CD4-positive, alpha-beta T cell treated with Interleukin-12 subunit alpha and Interleukin-12 subunit beta, for 1 hour (primary cell): ENCODE measurements around the gene SKIL.
"Not testable (repeated sequence)": the region's sequence is repeated elsewhere in the genome, so short reads cannot be mapped to it uniquely, and the experiment has no call there.

Experiments used
- DNase-seq: peaks from one replicate; pipeline ENCODE4 v3.0.0-alpha.2; 2020

Gene SKIL, protein sequence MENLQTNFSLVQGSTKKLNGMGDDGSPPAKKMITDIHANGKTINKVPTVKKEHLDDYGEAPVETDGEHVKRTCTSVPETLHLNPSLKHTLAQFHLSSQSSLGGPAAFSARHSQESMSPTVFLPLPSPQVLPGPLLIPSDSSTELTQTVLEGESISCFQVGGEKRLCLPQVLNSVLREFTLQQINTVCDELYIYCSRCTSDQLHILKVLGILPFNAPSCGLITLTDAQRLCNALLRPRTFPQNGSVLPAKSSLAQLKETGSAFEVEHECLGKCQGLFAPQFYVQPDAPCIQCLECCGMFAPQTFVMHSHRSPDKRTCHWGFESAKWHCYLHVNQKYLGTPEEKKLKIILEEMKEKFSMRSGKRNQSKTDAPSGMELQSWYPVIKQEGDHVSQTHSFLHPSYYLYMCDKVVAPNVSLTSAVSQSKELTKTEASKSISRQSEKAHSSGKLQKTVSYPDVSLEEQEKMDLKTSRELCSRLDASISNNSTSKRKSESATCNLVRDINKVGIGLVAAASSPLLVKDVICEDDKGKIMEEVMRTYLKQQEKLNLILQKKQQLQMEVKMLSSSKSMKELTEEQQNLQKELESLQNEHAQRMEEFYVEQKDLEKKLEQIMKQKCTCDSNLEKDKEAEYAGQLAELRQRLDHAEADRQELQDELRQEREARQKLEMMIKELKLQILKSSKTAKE

DNA sequence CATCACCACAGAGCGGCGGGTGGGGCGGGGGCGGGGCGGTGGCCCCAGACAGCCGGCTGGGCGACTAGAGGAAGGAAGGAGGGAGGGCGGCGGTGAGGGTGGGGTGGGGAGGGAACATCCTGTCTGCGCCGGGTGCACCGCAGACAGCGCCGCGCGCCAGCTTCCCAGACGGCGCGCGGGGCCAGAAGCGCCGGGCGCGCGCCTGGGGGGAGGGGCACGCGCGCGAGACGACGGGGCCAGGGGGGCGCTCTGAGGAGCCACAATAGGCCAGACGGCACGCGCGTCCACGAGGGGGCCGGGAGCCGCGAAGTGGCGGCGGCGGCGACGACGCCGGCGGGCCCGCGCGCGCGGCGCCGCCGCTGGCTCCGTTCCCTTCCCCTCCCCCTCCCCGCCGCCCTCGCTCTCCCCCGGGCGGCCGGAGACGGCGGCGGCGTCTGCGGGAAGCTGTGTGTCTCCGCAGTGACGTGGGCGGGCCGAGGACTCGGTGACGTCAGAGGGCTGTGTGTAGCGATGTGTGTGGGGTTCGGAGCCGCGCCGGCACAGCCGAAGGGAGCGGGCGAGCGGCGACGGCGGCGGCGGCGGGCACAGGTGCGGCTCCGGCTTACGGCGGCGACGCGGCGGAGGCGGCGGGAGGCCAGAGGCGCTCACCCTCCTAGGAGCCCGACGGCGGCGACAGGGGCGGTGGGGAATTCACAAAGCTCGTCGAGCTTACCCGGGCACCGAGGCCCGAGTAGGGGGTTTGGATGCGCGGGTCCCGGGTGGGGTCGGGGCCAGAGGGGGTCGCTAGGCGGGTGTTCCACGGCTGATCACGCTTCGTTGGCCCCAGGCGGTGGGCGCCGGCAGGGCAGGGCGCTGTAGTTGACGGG lies at the start of gene SKIL:
Gene SKIL (plus strand): TSS at position 540 of the 866 bp plus-strand sequence. CDS start 2,617 bp downstream, outside the sequence.
- DNase-seq: peak; percentile 98

DNA sequence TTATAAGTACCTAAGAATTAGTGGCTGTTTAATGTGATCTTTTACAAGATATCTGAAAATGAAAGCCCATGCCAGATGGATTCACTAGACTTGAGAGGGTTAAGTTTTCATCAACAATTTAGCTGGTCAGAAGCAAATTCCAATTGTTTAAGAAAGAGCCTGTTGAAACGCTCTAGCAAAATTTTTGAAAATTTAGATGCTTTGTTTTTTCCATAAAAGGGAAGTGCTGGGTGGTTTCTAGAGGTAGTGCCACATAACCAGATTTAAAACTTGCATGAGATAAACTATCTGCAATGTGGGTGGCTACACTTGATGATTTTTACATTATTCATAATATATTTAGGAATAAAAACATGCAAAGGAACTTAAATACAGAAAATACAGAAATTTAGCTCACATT lies 48.5 kb upstream of the SKIL start:
- DNase-seq: no peak

DNA sequence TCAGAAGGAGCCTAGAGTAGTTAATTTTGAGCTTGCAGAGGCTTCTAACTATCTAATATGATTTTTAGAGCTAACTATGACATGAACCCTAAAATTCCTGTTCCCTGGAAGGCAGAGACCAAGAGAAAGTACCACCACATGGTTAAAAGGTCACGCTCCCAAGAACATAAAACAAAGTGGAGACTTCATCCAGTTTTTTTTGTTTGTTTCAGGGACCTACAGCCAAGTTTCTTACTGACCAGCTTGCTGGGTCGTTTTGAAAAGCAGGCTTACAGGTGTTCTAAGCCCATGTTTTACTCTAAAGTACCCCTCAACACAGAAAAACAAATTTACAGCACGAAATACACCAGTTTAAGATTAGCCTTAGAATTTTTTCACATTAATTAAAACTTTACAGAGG lies 39.6 kb upstream of the SKIL start:
- no peak for DNase-seq

- DNase-seq: no peak
Observed at GRCh38 chr3:170320461-170321121, 36.9 kb upstream of the SKIL start.

GRCh38 chr3:170321321-170322034 lies 36.0 kb upstream of the SKIL start:
- DNase-seq: no peak

- no peak for DNase-seq
Observed at GRCh38 chr3:170322566-170323269, 34.8 kb upstream of the SKIL start.

DNA sequence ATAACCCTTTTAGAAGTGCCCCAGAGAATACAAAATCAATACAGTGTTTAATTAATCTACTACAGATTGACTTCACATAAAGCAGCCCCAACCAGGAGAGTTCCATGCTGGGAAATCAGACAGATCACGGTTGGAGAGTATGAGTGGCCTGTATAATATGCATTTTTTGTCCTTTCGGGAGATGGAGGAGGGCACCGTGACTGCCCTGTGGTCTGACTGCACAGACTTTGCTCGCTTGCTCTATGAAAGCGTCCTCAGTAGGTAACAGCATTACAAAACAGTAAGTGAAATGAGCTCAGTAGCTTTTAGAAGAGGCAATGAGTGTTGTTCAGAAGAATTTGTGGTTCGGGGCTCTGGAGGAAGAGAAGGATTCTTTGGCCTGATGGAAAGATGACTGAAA lies 34.2 kb upstream of the SKIL start:
- DNase-seq: no peak

- no peak for DNase-seq
Observed at GRCh38 chr3:170324962-170325361, 32.6 kb upstream of the SKIL start.

- DNase-seq: no peak
Observed at GRCh38 chr3:170327040-170327808, 30.3 kb upstream of the SKIL start.

DNA sequence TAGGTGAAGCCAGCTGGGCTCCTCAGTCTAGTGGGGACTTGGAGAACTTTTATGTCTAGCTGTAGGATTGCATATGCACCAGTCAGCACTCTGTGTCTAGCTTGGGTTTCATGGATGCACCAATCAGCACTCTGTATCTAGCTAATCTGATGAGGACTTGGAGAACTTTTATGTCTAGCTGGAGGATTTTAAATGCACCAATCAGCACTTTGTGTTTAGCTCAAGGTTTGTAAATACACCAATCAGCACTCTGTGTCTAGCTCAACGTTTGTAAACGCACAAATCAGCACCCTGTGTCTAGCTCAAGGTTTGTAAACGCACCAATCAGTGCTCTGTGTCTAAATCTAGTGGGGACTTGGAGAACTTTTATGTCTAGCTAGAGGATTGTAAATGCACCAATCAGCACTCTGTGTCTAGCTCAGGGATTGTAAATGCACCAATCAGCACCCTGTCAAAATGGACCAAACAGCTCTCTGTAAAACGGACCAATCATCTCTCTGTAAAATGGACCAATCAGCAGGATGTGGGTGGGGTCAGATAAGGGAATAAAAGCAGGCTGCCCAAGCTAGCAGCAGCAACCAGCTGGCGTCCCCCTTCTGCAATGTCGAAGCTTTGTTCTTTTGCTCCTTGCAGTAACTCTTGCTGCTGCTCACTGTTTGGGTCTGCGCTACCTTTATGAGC lies 29.5 kb upstream of the SKIL start:
- not testable (repeated sequence) for DNase-seq

DNA sequence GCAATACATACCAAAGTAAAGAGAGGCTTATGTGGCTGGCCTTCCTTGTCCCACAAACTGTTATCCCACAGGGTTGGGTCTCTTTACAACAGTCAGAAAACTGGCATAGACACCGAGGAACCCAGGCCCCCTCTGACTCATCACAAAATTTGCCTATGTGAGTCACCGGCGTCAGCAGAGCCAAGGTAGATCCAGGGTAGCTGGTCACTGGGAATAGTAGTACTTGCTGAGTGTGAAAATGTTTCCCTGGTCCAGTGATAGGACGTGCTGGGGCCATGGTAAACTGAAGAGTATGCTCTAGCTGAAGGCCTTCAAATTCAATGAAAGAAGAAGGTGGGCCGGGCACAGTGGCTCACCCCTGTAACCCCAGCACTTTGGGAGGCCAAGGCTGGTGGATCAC lies 27.1 kb upstream of the SKIL start:
- no peak for DNase-seq

DNA sequence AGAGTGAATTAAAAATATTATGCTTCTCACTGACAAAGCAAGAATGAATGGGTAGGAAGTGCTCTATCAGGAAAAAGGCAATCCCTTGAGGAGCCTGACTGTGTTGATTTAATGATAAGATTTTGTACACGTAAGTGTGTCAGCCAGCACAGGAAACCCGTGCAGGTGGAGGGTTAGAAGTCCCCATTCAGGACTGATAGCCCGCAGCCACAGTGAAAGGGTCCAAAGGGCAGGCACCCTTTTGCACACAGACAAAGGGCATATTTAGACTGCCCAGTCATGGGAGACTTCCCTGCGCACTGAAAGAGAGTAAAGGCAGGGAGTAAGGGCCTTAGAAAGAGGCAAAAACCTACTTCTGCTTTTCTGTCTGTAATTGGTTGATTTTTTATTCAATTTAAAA lies 26.4 kb upstream of the SKIL start:
- DNase-seq: no peak

DNA sequence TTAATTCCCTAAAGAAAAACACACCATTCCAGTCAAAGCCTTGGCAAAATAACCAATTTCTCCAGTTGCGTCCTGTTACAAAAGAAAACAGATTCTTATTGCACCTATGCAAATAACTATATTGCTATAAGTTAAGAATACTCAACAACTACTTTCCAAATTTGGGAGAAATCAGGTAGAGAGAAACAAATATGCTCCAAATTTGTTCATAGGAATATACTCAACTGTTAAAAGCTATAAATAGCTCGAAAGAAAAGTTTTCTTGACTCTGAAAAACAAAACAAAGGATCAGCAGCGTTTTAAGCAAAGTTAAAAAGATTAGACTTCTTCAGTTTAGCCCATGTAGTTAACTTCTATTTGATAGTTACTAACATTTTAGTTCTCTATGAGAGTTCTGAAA lies 20.1 kb upstream of the SKIL start:
- DNase-seq: no peak

DNA sequence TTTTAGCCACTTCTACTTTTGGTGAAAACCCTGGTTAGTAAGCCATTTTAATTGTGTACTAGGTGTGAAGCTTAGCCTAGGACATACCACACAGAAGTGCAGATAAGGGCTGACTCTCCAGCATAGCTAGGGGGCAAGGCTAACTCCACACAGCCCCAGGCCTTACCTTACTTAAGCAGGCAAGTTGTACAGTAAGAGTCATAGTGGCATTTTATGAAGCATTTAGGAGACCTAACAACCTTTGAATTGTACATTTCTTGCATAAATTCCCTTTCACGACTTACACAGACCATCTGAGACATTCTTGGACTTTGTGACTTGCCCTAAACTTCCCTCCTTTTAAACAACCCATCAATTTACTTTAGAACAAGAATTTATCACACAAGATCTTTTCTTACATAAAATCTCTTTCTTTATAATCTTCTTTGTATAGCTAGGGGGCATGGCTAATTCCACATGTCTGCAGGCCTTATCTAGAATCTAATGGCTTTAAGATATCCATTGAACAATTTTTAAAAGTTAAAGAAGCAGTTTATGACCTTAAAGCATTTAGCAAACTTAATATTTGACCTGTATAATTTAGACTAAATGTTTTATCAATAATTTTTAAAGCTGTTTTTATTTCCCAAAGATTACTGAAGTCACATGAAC lies 18.7 kb upstream of the SKIL start:
- DNase-seq: no peak

DNA sequence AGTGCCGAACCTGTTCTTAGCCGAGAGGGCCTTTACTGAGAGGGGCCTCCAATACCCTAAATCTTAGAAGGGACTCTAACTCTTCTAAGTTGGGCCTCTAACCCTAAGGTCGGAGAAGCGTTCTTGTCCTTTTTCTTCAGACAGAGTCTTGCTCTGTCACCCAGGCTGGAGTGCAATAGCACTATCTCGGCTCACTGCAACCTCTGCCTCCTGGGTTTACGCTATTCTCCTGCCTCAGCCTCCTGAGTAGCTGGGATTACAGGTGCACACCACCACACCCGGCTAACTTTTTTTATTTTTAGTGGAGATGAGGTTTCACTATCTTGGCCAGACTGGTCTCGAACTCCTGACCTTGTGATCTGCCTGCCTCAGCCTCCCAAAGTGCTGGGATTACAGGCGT lies 15.2 kb upstream of the SKIL start:
- not testable (repeated sequence) for DNase-seq

DNA sequence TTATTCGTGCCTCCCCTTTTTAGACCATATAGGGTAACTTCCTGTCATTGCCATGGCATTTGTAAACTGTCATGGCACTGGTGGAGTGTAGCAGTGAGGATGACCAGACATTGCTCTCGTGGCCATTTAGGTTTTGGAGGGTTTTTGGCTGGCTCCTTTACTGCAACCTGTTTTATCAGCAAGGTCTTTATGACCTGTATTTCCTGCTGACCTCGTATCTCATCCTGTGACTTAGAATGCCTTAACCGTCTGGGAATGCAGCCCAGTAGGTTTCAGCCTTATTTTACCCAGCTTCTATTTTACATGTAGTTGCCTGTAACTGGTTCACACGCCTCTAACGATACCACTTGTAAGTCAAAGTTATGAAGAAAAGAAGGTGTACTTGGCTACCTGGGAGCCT lies 13.7 kb upstream of the SKIL start:
- DNase-seq: not testable (repeated sequence)

- no peak for DNase-seq
Observed at GRCh38 chr3:170344971-170345370, 12.5 kb upstream of the SKIL start.

DNA sequence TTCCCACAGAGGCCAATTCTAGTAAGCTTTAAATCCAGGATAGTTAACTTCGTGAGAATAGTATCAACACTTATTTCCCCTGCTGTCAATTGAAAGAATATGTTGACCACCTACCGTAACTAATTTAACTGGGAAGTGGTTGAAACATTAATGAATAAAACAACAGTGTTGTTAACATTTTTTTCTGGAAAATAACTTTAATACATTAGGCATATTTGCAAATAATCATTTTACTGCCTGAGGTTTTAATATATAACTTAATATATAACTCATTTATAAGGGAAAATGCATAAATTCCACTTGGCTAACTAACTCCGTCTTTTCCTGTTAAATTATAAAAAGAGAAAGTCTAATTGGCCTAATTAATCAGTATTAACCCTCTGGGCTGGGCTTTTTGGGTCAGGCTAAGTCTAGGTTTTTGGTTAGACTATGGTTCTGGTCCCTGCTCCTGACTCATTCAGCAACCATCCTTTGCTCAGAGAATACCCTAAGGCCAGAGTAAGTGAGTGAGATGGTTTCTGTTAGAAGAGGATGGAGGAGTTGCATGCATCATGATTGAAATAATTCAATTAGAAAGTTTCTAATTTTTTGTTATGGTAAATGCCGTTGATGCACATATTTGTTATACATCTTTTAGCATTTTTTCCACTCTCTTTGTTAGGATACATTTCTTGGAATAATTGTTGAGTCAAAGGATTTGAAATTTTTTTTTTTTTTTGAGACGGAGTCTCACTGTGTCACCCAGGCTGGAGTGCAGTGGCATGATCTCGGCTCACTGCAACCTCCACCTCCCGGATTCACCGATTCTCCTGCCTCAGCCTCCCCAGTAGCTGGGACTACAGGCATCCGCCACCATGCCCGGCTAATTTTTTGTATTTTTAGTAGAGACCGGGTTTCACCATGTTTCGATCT lies 10.8 kb upstream of the SKIL start:
- no peak for DNase-seq
